ENCODE results near the gene NCKAP5.

GRCh38 chr2:132757676-132758075, 810.6 kb downstream of the NCKAP5 start:
- TF ChIP-seq SP1 (IDR thresholded peaks at IDR 0.05) (no peak), BHLHE40 (IDR thresholded peaks at IDR 0.05; ENCODE audit: borderline replicate concordance) (no peak), SUZ12 (IDR thresholded peaks at IDR 0.05) (no peak)

Data from HEK293T (cell line).